ENCODE results near the gene BSPH1. TPM values are rescaled to one million over a fixed set of nuclear protein-coding genes. Genes with fewer than 3 reads are reported as not detected.

BSPH1 gene
- total and polyA plus RNA-seq, 8 donors = not detected

- Histone ChIP-seq H3K4me1 (no peaks in the 10 kb centered on the region), H3K27ac (no peak overlapping the region), H3K36me3 (no peaks in the 10 kb centered on the region), H3K9me3 (peaks cover 0 to 9% (median 2%) of the 10 kb centered on the region in 4 donors), H3K27me3 (peaks cover 0 to 37% (median 8%) of the 10 kb centered on the region in 3 donors), H3K4me3 (no peak overlapping the region)
- DNase-seq = no peak
- no peak for TF ChIP-seq POLR2AphosphoS5 (IDR thresholded peaks at IDR 0.05)
- TF ChIP-seq POLR2A (IDR thresholded peaks at IDR 0.05) = no peak
- TF ChIP-seq CTCF (IDR thresholded peaks at IDR 0.05) = no peak
- no peak for TF ChIP-seq EP300 (IDR thresholded peaks at IDR 0.05)
- intact Hi-C loops (cut with DNase I; ENCODE audit: low total_unique reads) = no loop called here
- WGBS, 5 donors = 56 to 67% (median 62%) methylated on average over 1 of the region's 1 CpG
Observed at GRCh38 chr19:47996230-47996727, 4.3 kb upstream of the BSPH1 start.

GRCh38 chr19:47994209-47994802, 2.3 kb upstream of the BSPH1 start, which contains the start of gene ELSPBP1:
TSS of gene ELSPBP1 (plus strand) at chr19:47994632. CDS start at chr19:48008668, 14,036 bp downstream.
- Histone ChIP-seq H3K9me3 (no peaks in the 10 kb centered on the region), H3K36me3 (no peaks in the 10 kb centered on the region), H3K4me1 (no peaks in the 10 kb centered on the region), H3K4me3 (no peak within 1 kb of the TSS), H3K27ac (no peak within 1 kb of the TSS), H3K27me3 (peaks cover 0 to 48% (median 20%) of the 10 kb centered on the region in 3 donors)
- intact Hi-C loops (cut with DNase I; ENCODE audit: low total_unique reads) = no loop called here
- DNase-seq = peak in 1 of 2 donors; percentile 5
- TF ChIP-seq POLR2AphosphoS5 (IDR thresholded peaks at IDR 0.05) = no peak
- TF ChIP-seq POLR2A (IDR thresholded peaks at IDR 0.05) = no peak
- no peak for TF ChIP-seq CTCF (IDR thresholded peaks at IDR 0.05)
- TF ChIP-seq EP300 (IDR thresholded peaks at IDR 0.05) = no peak
- 48 to 63% (median 56%) methylated on average over 5 of the region's 5 CpGs for WGBS, 5 donors

- WGBS, 5 donors = 47 to 58% (median 49%) methylated on average over 9 to 10 of the region's 10 CpGs
Observed at GRCh38 chr19:47991191-47991808, 670 bp downstream of the BSPH1 start.

More at GRCh38 chr19:47991191-47991808, 670 bp downstream of the BSPH1 start:
- DNase-seq = no peak
- H3K27me3 ChIP-seq = peaks cover 0 to 68% (median 27%) of the 10 kb centered on the region in 3 donors
- no peak overlapping the region for H3K4me3 ChIP-seq
- no peaks in the 10 kb centered on the region for H3K9me3 ChIP-seq
- H3K27ac ChIP-seq = no peak overlapping the region
- H3K4me1 ChIP-seq = no peaks in the 10 kb centered on the region
- H3K36me3 ChIP-seq = no peaks in the 10 kb centered on the region
- intact Hi-C loops (cut with DNase I; ENCODE audit: low total_unique reads) = no loop called here
- no peak for TF ChIP-seq POLR2A (IDR thresholded peaks at IDR 0.05)
- TF ChIP-seq CTCF (IDR thresholded peaks at IDR 0.05) = no peak
- TF ChIP-seq EP300 (IDR thresholded peaks at IDR 0.05) = no peak
- TF ChIP-seq POLR2AphosphoS5 (IDR thresholded peaks at IDR 0.05) = no peak
